HG02938 (cell line): Measurements from ENCODE around the gene SOX8.

ENCODE experiments used
- ATAC-seq: cut with Tn5 transposase; IDR thresholded peaks from one replicate; pipeline ENCODE4 v1.9.1; 2021; ENCODE audit warnings: mild to moderate bottlenecking, moderate library complexity; ENCODE audit not compliant: unreplicated experiment

SOX8 gene

DNA sequence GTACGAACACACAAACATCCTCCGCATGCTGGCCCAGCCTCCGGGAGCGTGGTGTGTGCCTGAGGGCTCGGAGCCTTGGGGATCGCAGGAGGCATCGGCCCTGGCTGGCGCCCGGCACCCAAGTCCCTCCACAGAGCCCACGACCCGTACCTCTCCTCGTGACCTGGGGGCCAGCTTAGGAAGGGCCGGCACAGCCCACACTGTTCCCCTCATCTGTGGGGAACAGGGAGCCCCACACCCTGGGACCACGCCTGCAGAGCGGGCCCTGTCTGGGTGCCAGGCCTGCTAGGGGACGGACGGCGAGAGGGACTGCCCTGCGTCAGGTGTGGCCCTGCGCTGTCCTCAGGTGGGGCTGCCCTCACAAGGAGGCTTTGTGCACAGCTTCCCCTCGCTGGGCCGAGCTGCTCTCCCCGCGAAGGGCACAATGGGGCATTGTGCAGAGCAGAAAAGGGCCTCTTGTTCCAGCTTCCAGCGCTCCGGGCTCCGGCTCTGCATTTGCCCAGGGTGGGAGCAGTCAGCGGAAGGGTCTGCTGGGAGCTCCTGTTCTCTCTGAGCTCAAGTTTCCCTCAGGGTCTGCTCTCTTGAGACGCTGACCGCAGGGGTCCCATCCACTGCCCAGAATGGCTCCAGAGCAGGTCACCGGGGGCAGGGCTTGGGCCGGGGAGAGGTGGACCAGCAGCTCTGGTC lies 9.1 kb upstream of the SOX8 start:
- ATAC-seq: no peak

DNA sequence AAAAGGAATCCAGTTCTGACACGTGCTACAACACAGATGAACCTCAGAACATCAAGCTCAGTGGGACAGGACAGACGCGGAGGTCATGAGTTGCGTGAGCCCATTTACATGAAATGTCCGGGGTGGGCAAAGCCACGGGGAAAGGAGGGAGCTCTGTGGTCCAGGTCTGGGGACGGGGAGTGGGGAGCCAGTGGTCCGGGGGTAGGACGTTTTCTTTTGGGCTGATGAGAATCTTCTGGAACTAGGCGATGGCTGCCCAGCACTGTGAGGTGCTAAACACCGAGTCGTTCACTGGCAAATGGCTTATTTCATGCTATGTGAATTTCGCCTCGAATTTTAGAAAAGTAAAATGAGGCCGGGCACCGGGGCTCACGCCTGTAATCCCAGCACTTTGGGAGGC lies 8.2 kb upstream of the SOX8 start:
- no peak for ATAC-seq

DNA sequence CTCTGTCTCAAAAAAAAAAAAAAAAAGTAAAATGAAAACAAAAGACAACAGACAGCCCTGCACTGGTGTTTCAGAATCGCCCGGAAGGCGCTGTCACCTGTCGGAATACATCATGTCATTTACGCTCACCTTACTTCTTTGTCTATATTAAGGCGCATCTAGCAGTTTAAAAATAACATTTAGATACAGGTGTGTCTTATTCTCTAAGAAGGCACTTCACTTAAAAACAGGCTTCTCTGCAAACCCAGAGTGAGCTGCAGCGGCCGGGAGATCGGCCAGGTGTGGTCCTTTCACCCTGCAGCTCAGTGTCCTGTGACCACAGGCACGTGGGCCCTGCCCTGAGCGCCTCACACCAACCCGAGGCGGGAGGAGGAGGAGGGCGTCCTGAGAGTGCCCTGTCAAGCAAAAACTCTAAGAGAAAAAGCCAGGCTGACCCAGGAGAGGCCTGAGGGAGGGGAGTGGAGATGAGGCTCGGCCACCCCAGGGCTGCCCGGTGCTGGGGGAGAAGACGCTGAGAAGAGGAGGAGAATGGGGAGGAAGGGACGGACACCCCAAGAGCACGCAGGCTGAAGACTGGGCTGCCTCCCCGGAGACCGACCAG lies 7.5 kb upstream of the SOX8 start:
- ATAC-seq: no peak

DNA sequence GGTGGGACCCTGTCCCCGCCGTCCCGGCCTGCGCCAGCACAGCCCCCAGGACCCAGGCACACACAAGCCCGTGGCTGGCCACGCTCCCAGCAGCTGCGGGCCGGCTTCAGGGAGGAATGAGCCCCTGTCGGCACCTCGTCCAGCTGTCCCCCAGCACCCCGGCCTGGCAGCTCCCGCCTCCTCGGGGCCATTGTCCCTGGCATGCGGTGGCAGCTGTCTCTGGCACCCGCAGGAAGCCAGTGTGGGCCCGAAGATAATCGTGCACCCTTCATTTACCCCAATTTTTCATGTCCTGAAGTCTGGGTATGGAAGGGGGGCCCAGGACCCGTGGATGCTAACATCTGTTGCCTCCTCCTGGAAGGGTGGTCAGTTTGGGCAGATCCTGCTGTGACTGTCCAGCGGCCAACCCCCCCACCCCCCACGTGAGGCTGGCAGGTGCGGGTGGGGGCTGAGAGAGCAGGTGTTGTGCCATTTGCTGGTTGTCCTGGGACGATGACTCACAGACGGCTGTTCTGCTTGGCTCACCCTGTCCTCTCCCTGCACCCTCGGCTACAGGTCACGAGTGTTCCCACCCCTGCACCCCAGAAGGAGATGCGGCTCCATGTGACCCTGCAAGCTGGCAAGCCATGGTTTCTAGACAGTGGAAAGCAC lies 6.8 kb upstream of the SOX8 start:
- no peak for ATAC-seq

DNA sequence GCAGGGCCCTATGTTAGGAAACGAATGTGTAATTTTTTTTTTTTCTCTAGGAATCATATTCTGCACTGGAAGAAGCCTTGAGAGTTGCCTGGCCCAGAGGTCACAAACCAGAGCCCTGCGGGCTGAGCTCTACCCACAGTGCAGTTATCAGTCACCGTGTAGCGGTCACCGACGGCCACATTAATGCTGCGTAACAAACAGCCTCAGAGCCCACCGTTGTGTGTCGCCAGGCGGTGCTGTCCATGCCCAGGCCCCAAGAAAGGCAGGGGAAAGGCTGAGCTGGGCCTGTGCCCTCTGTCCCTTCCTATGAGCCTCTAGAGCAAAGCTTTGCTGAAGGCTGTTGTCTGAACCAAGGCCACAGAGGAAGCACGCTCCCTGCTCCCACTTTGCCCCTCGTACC lies 6.3 kb upstream of the SOX8 start:
- no peak for ATAC-seq

DNA sequence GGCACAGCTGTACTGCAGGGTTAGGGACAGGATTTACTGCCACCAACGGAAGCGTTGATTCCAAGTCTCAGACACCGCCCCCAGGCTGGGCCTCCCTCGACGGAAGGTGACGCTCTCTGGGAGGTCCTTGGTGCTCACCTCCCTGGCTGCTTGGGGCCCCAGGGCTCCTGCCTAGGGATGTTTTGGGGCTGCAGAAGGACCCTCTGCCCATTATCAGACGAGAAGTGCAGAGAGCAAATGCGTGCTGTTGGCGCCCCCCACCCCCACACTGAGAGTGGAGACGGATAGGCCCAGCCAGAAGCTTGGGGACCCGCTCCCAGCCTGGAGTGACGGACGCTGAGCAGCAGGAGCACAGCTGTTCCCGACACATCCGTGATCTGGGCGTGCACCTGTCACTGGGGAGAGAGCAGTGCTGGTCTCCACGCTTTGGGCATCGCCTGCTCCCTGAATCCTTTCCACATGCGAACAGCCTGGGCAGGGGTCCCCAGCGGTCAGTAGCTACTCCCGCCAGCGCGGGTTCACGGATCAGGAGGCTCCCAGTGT lies 5.1 kb upstream of the SOX8 start:
- ATAC-seq: no peak

DNA sequence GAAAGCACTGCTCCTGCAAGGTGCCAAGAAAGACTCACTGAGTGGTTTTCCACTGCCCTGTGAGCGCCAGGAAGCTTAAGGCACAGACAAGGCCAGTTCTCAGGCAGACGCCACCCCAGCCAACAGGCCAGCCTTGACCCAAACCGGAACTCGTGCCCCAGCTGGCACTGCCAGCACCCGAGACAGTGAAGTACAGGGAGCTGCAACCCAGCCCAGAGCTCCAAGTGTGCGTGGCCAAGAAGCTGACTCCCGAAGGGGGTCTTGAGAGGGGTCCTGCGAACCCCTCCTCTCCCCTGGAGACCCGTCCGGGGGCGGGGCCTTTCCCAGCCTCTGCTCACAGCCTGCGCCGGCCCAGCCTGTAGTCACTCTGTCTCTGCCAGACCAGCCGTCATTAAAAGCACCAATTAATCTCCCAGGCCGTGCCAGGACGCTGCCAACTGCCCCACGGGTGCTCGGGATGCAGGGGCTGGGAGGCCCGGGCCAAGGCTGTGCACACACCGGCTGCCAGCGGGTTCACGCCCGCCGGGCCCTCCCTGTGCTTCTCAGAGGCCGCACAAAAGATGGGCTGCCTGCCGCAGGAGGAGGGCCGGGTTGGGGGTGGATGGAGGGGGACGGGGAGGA lies 4.4 kb upstream of the SOX8 start:
- no peak for ATAC-seq

DNA sequence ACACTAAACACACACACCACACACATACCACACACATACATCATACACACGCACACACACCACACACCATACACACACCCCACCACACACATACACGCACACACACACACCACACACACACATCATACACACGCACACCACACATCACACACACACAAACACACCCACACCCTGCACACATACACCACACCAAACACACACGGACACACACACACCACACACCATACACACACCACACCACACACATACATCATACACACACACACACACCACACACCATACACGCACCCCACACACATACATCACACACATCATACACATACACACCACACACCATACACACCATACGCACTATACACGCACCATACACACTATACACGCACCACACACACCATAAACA lies 3.7 kb upstream of the SOX8 start:
- no peak for ATAC-seq

DNA sequence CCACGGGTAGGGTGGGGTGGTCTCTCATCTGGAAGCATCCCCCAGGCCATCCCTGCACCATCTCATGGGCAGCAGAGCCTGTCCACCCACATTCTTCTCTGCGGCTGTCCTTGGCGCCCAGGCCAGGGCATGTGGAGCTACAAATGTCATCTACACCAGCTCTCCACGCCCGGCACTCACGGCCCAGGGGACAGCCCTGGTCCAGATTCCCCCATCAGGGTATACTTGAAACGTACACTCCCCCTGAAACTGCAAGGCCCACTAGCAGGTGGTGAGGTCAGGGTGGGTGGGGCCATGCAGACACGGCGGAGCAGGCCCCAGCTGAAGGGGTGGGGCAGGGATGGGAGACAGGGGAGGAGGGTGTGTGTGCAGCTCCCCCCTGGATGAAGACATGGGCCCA lies 3.2 kb upstream of the SOX8 start:
- ATAC-seq: no peak

DNA sequence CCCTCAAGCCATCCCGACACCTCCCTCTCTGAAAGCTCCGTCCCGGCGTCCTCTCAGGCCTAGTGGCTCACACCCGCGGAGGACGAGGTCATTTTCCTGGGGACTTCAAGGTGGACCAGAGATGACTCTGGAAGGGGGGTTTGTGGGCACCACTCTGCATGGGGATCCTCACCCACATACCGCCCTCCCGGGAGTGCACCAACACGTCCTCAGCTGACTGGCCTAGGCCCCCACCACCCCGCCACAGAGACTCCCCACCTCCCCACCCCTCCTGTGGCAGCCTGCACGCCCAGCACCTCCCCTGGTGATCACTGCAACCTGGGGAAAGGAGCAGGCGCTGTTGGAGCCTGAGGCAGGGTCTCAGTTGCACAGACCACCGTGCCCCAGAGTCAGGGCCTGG lies 2.4 kb upstream of the SOX8 start:
- ATAC-seq: no peak

DNA sequence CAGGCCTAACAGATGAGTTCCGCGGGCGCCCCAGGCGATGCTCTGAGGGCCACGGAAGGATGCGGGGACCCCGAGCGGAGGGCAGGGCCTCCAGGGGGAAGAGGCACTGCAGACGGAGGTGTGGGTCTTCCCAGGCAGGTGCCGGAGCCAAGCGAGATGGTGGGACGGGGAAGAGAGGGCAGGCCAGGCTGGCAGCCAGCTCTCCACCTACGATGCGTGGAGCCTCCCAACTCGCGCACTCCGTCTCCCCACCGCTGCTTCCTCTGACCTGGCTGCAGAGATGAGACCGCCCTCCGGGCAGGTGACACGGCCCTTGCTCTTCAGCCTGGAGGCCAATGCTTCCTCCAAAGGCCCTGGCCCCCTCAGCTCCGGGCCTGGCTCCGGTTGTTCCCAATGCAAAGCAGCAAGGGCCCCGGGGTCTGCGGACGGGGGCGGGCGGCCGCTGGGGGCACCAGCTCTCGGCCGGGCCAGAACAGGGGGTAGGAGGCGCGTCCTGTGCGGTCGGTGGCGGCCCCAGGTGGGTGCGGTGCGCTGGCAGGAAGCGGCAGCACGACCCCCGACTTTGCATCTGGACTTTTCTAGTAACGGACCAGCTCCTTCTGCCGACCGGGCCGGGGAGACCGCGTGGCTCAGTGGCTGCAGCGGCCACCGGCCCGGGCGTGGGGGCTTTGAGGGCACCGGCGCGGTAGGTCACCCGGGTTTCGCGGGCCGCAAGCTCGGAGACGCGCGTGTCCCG lies 1.5 kb upstream of the SOX8 start:
- ATAC-seq: no peak

DNA sequence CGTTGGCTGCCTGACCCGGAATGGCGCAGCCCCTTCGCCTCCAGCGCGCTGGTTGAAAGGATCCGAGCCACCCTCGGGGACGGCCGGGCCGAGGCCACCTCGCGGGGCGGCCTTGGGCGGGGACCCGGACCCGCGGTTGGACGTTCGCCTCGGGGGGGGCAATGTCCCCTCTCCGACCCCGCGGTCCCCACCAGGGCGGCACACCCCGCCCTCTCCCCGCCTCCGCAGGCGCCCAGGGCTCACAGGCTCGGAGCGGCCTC lies 1.0 kb upstream of the SOX8 start:
- no peak for ATAC-seq

DNA sequence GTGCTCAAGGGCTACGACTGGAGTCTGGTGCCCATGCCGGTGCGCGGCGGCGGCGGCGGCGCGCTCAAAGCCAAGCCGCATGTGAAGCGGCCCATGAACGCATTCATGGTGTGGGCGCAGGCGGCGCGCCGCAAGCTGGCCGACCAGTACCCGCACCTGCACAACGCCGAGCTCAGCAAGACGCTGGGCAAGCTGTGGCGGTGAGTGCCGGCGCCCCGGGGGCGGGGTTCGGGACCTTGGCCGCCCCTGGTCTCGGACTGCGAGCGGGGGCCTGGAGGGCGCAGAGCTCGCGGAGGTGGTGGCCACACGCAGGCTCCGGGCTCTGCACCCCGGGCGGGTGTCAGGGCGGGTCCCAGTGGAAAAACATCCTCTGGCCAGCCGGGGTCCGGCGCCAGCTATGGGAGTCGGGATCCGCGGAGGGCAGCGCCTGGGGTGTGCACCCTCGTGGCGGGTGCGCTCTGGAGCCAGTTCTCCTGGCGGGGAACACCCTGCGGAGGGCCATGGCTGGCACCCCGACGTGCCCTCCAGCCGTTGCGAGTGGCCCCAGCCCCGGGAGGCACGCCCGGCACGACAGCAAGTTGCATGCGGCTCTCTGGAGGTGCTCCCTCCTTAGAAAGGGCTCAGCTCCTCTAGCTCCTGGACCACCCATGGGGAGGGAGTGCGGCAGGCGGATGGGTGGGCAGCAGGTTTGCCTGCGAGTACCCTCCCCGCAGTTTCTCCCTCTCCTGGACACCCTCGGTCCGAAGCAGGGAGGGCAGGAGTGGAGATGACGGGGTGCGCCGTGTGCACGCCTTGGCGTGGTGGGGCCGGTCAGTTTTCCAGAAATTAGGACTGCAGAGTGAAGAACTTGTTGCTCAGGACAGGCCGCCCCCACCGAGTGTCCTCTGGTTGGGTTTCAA lies 824 bp downstream of the SOX8 start:
- no peak for ATAC-seq

DNA sequence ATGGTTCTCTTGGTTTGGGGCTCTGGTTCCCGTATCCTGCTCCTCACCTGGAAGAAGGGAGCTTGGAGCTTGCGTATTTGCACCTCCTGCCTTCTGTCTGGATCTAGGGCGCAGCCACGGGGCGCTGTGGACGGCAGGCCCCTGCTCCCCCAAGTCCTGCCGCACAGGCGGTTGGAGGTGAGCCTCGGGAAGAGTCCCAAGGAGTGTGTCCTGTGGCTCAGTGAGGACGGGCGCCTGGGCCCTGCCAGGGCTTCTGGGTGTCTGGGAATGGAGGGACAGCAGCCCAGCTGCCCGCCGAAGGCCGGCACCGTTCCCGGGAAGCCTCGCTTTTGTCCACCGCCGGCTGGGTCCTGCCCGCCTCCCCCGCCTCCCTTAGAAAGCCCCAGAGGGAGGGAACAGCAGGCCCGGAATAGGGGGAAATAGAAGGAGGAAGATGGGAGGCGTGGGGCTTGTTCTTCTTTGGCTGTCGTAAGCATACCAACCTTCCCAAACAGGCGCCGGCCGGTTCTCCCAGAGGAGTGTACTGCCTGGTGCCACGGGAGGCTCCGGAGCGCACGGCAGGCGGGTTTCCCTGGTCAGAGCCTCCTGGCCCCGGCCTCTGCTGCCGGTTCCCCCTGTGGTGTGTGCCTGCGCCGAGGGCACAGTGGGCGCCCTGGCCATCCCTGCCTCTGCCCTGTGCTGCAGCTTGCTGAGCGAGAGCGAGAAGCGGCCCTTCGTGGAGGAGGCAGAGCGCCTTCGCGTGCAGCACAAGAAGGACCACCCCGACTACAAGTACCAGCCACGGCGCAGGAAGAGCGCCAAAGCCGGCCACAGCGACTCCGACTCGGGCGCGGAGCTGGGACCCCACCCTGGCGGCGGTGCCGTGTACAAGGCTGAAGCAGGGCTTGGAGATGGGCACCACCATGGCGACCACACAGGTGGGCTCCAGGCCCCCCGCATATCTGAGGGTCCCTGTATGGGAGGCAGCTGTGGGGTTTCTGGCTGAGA lies 1.8 kb downstream of the SOX8 start:
- no peak for ATAC-seq

DNA sequence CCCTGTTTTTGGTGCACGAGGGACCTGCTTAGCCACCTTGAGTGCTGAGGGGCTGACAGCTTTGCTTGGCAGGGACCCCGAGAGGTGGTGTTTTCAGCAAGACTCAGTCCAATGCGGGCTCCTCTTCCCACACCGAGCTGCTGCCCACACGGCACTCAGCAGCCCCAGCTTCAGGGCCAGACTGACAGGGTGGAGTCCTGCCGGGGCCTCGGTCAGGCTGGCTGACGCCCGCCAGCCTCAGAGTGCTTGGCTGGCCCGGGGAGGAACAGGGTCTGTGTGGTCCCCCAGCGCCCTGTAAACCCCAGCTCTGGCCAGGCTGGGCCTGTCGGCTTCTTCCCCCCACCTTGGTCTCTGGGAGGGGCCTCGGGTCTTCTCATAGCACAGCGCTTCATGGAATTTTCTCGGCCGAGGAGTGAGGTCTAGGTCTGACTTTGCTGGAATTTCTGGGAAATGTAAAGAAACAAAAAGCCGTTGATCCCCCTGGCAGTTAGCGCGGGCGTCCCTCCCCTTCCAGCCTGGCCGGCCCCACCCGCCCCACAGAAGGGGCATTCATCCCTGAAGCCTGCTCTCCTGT lies 2.6 kb downstream of the SOX8 start:
- no peak for ATAC-seq

DNA sequence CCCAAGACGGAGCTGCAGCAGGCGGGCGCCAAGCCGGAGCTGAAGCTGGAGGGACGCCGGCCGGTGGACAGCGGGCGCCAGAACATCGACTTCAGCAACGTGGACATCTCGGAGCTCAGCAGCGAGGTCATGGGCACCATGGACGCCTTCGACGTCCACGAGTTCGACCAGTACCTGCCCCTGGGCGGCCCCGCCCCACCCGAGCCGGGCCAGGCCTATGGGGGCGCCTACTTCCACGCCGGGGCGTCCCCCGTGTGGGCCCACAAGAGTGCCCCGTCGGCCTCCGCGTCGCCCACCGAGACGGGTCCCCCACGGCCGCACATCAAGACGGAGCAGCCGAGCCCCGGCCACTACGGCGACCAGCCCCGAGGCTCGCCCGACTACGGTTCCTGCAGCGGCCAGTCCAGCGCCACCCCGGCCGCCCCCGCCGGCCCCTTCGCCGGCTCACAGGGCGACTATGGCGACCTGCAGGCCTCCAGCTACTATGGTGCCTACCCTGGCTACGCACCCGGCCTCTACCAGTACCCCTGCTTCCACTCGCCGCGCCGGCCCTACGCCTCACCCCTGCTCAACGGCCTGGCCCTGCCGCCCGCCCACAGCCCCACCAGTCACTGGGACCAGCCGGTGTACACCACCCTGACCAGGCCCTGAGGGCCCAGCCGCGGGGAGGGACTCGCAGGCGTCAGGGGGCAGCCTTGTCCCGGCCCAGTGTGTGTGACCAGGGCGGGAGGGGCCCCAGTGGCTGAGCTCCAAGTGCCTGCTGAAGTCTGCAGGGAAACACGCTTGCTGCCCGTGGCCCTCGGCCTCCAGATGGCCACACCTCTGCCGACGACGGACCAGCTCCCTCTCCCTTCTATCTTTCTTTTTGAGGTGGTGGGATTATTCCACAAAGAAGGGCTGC lies 3.4 kb downstream of the SOX8 start:
- no peak for ATAC-seq

DNA sequence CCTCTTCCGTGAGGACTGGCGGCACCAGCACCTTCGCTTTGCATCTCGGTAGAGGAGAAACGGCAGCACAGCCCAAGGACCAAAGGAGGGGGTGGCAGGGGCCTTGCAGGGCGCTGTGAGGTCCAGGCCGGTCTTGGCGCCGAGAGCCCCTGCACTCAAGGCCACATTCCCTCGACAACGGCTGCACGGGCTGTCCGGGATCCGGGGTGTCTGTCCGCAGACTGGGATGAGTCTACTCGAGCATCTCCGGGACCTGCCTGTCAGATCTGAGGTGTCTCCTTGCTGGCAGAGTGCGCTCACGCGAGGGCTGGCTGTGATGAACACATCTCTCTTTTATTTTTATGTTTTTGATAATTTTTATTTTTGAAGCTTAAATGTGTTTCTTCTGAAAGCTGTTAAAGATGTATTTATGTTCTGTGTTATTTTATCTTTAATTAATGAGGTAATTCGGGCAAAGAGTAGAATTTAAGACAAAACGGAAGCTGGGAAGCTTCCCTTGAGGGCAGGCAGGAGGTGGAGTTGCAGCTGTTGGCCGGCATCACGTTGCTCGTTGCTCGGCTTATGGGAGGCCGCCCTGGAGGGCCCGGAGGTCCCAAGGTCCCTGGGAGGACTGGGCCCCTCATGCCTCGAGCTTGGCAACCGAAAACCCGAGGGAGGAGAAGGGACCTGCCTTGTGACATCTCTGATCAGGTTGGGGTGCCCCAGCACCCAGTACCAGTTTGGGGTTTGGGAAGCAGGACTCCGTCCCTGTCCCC lies 4.3 kb downstream of the SOX8 start:
- no peak for ATAC-seq
